Measurements from ENCODE around the gene FAM168B.

DNA sequence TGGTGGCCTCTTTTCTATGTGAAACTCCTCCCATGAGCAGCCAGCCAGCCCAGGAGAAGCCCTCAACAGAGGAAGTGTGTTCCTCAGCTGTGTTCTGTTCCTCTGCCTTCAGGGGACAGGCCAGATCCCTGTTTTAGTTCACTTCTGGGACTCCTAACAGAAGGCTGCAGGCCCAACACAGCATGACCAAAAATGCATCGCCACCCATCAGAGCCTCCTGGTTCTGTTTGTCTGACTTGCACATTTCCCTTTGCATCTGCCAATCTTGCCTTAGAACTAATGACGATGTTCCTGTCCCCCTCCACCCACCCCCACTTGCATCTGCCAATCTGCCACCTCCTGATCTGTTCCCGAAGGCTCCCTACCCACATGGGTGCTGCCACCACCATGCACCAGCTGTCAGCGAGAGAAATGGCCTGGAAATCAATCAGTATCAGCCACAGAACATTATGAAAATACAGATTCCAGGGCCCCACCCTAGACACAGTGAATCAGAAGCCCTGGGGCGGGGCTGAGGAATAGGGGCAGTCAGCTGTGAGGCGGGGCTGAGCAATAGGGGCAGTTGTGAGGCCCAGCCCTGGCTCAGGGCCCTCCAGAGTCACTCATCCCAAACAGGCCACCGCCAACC is 51.0 kb downstream of the FAM168B start:
- TF ChIP-seq, protein P1, sequence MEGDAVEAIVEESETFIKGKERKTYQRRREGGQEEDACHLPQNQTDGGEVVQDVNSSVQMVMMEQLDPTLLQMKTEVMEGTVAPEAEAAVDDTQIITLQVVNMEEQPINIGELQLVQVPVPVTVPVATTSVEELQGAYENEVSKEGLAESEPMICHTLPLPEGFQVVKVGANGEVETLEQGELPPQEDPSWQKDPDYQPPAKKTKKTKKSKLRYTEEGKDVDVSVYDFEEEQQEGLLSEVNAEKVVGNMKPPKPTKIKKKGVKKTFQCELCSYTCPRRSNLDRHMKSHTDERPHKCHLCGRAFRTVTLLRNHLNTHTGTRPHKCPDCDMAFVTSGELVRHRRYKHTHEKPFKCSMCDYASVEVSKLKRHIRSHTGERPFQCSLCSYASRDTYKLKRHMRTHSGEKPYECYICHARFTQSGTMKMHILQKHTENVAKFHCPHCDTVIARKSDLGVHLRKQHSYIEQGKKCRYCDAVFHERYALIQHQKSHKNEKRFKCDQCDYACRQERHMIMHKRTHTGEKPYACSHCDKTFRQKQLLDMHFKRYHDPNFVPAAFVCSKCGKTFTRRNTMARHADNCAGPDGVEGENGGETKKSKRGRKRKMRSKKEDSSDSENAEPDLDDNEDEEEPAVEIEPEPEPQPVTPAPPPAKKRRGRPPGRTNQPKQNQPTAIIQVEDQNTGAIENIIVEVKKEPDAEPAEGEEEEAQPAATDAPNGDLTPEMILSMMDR (IDR thresholded peaks at IDR 0.05; ENCODE audit: insufficient read depth, low read length) = no peak
- no peak for TF ChIP-seq POLR2AphosphoS5 (IDR thresholded peaks at IDR 0.05; ENCODE audit: low read depth)
- TF ChIP-seq, protein P2, sequence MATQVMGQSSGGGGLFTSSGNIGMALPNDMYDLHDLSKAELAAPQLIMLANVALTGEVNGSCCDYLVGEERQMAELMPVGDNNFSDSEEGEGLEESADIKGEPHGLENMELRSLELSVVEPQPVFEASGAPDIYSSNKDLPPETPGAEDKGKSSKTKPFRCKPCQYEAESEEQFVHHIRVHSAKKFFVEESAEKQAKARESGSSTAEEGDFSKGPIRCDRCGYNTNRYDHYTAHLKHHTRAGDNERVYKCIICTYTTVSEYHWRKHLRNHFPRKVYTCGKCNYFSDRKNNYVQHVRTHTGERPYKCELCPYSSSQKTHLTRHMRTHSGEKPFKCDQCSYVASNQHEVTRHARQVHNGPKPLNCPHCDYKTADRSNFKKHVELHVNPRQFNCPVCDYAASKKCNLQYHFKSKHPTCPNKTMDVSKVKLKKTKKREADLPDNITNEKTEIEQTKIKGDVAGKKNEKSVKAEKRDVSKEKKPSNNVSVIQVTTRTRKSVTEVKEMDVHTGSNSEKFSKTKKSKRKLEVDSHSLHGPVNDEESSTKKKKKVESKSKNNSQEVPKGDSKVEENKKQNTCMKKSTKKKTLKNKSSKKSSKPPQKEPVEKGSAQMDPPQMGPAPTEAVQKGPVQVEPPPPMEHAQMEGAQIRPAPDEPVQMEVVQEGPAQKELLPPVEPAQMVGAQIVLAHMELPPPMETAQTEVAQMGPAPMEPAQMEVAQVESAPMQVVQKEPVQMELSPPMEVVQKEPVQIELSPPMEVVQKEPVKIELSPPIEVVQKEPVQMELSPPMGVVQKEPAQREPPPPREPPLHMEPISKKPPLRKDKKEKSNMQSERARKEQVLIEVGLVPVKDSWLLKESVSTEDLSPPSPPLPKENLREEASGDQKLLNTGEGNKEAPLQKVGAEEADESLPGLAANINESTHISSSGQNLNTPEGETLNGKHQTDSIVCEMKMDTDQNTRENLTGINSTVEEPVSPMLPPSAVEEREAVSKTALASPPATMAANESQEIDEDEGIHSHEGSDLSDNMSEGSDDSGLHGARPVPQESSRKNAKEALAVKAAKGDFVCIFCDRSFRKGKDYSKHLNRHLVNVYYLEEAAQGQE (IDR thresholded peaks at IDR 0.05; ENCODE audit: insufficient replicate concordance, low read depth) = no peak
- no peak for TF ChIP-seq SPI1 (IDR thresholded peaks at IDR 0.05; ENCODE audit: borderline replicate concordance, low read depth)
- no peak for TF ChIP-seq GABPA (IDR thresholded peaks at IDR 0.05; ENCODE audit: low read depth)
